Mesenchymal stem cell (in vitro differentiated cells and primary cell): ENCODE measurements around the gene SYTL3.

Source experiments
- DNase-seq: peaks from one replicate; pipeline ENCODE4 v3.0.0-alpha.2; 2013
- H2AFZ ChIP-seq: one replicate; pipeline ENCODE4 v1.6.1; 2013; ENCODE audit warnings: low read depth, mild to moderate bottlenecking, control low read depth, inconsistent platforms, low read length, moderate library complexity
- H2AK5ac ChIP-seq: 2 replicates; pipeline ENCODE4 v1.6.1; 2013; ENCODE audit warnings: low read length, moderate library complexity, mild to moderate bottlenecking, inconsistent platforms; ENCODE audit not compliant: severe bottlenecking
- H2BK120ac ChIP-seq: one replicate; pipeline ENCODE4 v1.6.1; 2013; ENCODE audit warnings: low read depth, mild to moderate bottlenecking, inconsistent platforms, low read length, moderate library complexity
- H2BK12ac ChIP-seq, 2 experiments: one replicate each; pipeline ENCODE4 v1.6.1; 2013; ENCODE audit warnings: inconsistent platforms in 2 of 2, low read length in 2 of 2, mild to moderate bottlenecking in 2 of 2, moderate library complexity in 2 of 2, control low read depth in 1 of 2
- H2BK15ac ChIP-seq: one replicate; pipeline ENCODE4 v1.6.1; 2013; ENCODE audit warnings: mild to moderate bottlenecking, low read depth, inconsistent platforms; ENCODE audit not compliant: poor library complexity, severe bottlenecking
- H2BK5ac ChIP-seq: 2 replicates; pipeline ENCODE4 v1.6.1; 2013; ENCODE audit warnings: low read depth, mild to moderate bottlenecking, low read length, control low read depth, inconsistent platforms; ENCODE audit not compliant: poor library complexity, severe bottlenecking
- H3K14ac ChIP-seq, 2 experiments: one replicate each; pipeline ENCODE4 v1.6.1; 2013; ENCODE audit warnings: inconsistent platforms in 2 of 2, low read length in 2 of 2, control low read depth in 1 of 2, mild to moderate bottlenecking in 1 of 2, moderate library complexity in 1 of 2
- H3K18ac ChIP-seq, 2 experiments: one replicate each; pipeline ENCODE4 v1.6.1; 2013; ENCODE audit warnings: inconsistent platforms in 2 of 2, low read length in 2 of 2, control low read depth in 1 of 2, low read depth in 1 of 2, mild to moderate bottlenecking in 1 of 2
- H3K23ac ChIP-seq, 2 experiments: one replicate each; pipeline ENCODE4 v1.6.1; 2013; ENCODE audit warnings: inconsistent platforms in 2 of 2, low read length in 2 of 2, mild to moderate bottlenecking in 2 of 2, moderate library complexity in 2 of 2, control low read depth in 1 of 2
- H3K27ac ChIP-seq: 2 replicates; pipeline ENCODE4 v1.5.1; 2013; ENCODE audit warnings: mild to moderate bottlenecking, moderate library complexity, low read length, control low read depth, inconsistent platforms; ENCODE audit not compliant: poor library complexity, severe bottlenecking
- H3K27me3 ChIP-seq, 2 experiments: 2 replicates each; pipeline versions ENCODE4 v1.6.1 to v1.7.0; 2013; ENCODE audit warnings: low read length in 2 of 2, mild to moderate bottlenecking in 2 of 2, moderate library complexity in 2 of 2, control low read depth in 1 of 2, inconsistent platforms in 1 of 2; ENCODE audit not compliant: control insufficient read depth in 1 of 2, insufficient read depth in 1 of 2
- H3K36me3 ChIP-seq, 2 experiments: 2 replicates each; pipeline versions ENCODE4 v1.6.1 to v1.7.0; 2013; ENCODE audit warnings: low read length in 2 of 2, control low read depth in 1 of 2, inconsistent platforms in 1 of 2, low read depth in 1 of 2, mild to moderate bottlenecking in 1 of 2; ENCODE audit not compliant: insufficient read depth in 2 of 2, control insufficient read depth in 1 of 2
- H3K4ac ChIP-seq, 2 experiments: one replicate each; pipeline ENCODE4 v1.6.1; 2013; ENCODE audit warnings: inconsistent platforms in 2 of 2, low read length in 2 of 2, mild to moderate bottlenecking in 2 of 2, moderate library complexity in 2 of 2, control low read depth in 1 of 2, low read depth in 1 of 2
- H3K4me1 ChIP-seq: 2 replicates; pipeline ENCODE4 v1.6.1; 2013; ENCODE audit warnings: low read depth, low read length, control low read depth; ENCODE audit not compliant: control insufficient read depth, insufficient read depth
- H3K4me2 ChIP-seq: 2 replicates; pipeline ENCODE4 v1.6.1; 2013; ENCODE audit warnings: low read length, mild to moderate bottlenecking, inconsistent platforms; ENCODE audit not compliant: poor library complexity, severe bottlenecking
- H3K4me3 ChIP-seq, 2 experiments: 2 replicates each; pipeline versions ENCODE4 v1.5.1 to v1.7.0; 2013; ENCODE audit warnings: low read length in 2 of 2, mild to moderate bottlenecking in 2 of 2, control low read depth in 1 of 2, low read depth in 1 of 2; ENCODE audit not compliant: insufficient read depth in 1 of 2
- H3K79me1 ChIP-seq: replicated peaks from 2 replicates; pipeline ENCODE4 v1.6.1; 2013; ENCODE audit warnings: mild to moderate bottlenecking, control low read depth, low read length, inconsistent platforms; ENCODE audit not compliant: poor library complexity, severe bottlenecking
- H3K9ac ChIP-seq: 2 replicates; pipeline ENCODE4 v1.7.0; 2013; ENCODE audit warnings: mild to moderate bottlenecking, low read length, moderate library complexity
- H3K9me3 ChIP-seq: 2 replicates; pipeline ENCODE4 v1.7.0; 2013; ENCODE audit warnings: mild to moderate bottlenecking, low read length; ENCODE audit not compliant: control insufficient read depth
- H4K8ac ChIP-seq: one replicate; pipeline ENCODE4 v1.6.1; 2013; ENCODE audit warnings: inconsistent platforms, mild to moderate bottlenecking, low read length, moderate library complexity
- H4K91ac ChIP-seq: one replicate; pipeline ENCODE4 v1.6.1; 2013; ENCODE audit warnings: mild to moderate bottlenecking, low read length, inconsistent platforms
- WGBS: methylation state at CpG from one replicate; pipeline ENCODE4 v1.1.7; 2013; ENCODE audit warnings: mixed read lengths; 5-methylcytosine and 5-hydroxymethylcytosine counted together

The SYTL3 gene

GRCh38 chr6:158795516-158795915 lies 145.7 kb downstream of the SYTL3 start:
- Histone ChIP-seq H3K4me1 (peaks cover 18% of the 10 kb centered on the region), H3K4ac (no peak overlapping the region), H2BK5ac (no peak overlapping the region), H4K91ac (no peak overlapping the region), H2BK120ac (no peak overlapping the region), H3K4me2 (no peak overlapping the region), H3K36me3 (peaks cover 0 to 2% of the 10 kb centered on the region in 2 experiments), H3K9me3 (no peaks in the 10 kb centered on the region), H4K8ac (no peak overlapping the region), H3K9ac (no peak overlapping the region), H3K4me3 (no peak overlapping the region), H2BK15ac (no peak overlapping the region), H3K27ac (no peak overlapping the region), H3K23ac (no peak overlapping the region), H2AK5ac (no peak overlapping the region), H3K14ac (no peak overlapping the region), H2AFZ (no peak overlapping the region), H3K18ac (no peak overlapping the region), H3K27me3 (no peaks in the 10 kb centered on the region), H2BK12ac (no peak overlapping the region), H3K79me1 (peaks cover 2% of the 10 kb centered on the region)
- WGBS = 98% methylated on average over 5 of the region's 5 CpGs
- no peak for DNase-seq

- Histone ChIP-seq H3K4me1 (peaks cover 21% of the 10 kb centered on the region), H3K27ac (no peak overlapping the region), H3K23ac (no peak overlapping the region), H3K18ac (no peak overlapping the region), H3K14ac (no peak overlapping the region), H4K8ac (no peak overlapping the region), H3K4me3 (no peak overlapping the region), H3K79me1 (peaks cover 3% of the 10 kb centered on the region), H4K91ac (no peak overlapping the region), H3K4me2 (no peak overlapping the region), H2BK15ac (no peak overlapping the region), H3K36me3 (peaks cover 0 to 2% of the 10 kb centered on the region in 2 experiments), H2BK5ac (no peak overlapping the region), H2AFZ (no peak overlapping the region), H3K9me3 (no peaks in the 10 kb centered on the region), H3K9ac (no peak overlapping the region), H2AK5ac (no peak overlapping the region), H3K4ac (no peak overlapping the region), H2BK12ac (no peak overlapping the region), H3K27me3 (no peaks in the 10 kb centered on the region), H2BK120ac (no peak overlapping the region)
- DNase-seq = no peak
- WGBS = 98% methylated on average over 2 of the region's 3 CpGs
These were observed 146.5 kb downstream of the SYTL3 start for GRCh38 chr6:158796353-158796752.

- no peak overlapping the region for H2BK12ac ChIP-seq
- H3K4ac ChIP-seq = no peak overlapping the region
- no peak overlapping the region for H4K8ac ChIP-seq
- no peaks in the 10 kb centered on the region for H3K9me3 ChIP-seq
- no peak overlapping the region for H2AK5ac ChIP-seq
- H2BK120ac ChIP-seq = no peak overlapping the region
- H2BK5ac ChIP-seq = no peak overlapping the region
- H3K27me3 ChIP-seq = no peaks in the 10 kb centered on the region
- peak; percentile 76 for DNase-seq
- H3K9ac ChIP-seq = peak overlapping the region; percentile 2
- 94% methylated on average over 1 of the region's 3 CpGs for WGBS
- H3K23ac ChIP-seq = no peak overlapping the region
- no peak overlapping the region for H3K4me3 ChIP-seq
- H3K79me1 ChIP-seq = peaks cover 3% of the 10 kb centered on the region
- no peak overlapping the region for H4K91ac ChIP-seq
- H3K14ac ChIP-seq = no peak overlapping the region
- H2AFZ ChIP-seq = no peak overlapping the region
- peaks cover 24% of the 10 kb centered on the region for H3K4me1 ChIP-seq
- H2BK15ac ChIP-seq = no peak overlapping the region
- H3K27ac ChIP-seq = no peak overlapping the region
- no peak overlapping the region for H3K4me2 ChIP-seq
- no peak overlapping the region for H3K18ac ChIP-seq
- peaks cover 0 to 2% of the 10 kb centered on the region in 2 experiments for H3K36me3 ChIP-seq
These were observed 147.8 kb downstream of the SYTL3 start for GRCh38 chr6:158797331-158798310.

GRCh38 chr6:158798311-158798710 lies 148.5 kb downstream of the SYTL3 start:
- Histone ChIP-seq H2BK15ac (no peak overlapping the region), H3K27me3 (no peaks in the 10 kb centered on the region), H2BK12ac (peak overlapping the region in 1 of 2 experiments; percentile 96), H2BK120ac (peak overlapping the region; percentile 54), H2BK5ac (no peak overlapping the region), H2AK5ac (no peak overlapping the region), H3K23ac (no peak overlapping the region), H3K79me1 (peaks cover 3% of the 10 kb centered on the region), H3K4me3 (no peak overlapping the region), H3K14ac (no peak overlapping the region), H3K27ac (no peak overlapping the region), H3K4me1 (peaks cover 24% of the 10 kb centered on the region), H3K36me3 (peaks cover 0 to 2% of the 10 kb centered on the region in 2 experiments), H3K4ac (no peak overlapping the region), H3K9me3 (no peaks in the 10 kb centered on the region), H3K9ac (peak overlapping the region; percentile 2), H2AFZ (no peak overlapping the region), H4K8ac (no peak overlapping the region), H3K18ac (no peak overlapping the region), H4K91ac (no peak overlapping the region), H3K4me2 (no peak overlapping the region)
- WGBS = 100% methylated on average over 6 of the region's 8 CpGs
- no peak for DNase-seq
